Measurements from ENCODE around the gene TMEM176B.
"Not testable (repeated sequence)": the region's sequence is repeated elsewhere in the genome, so short reads cannot be mapped to it uniquely, and the experiment has no call there.

TMEM176B gene

GRCh38 chr7:150823043-150823442, 22.9 kb upstream of the TMEM176B start:
- no peak for DNase-seq (ENCODE audit: low read depth)

GRCh38 chr7:150820578-150821198, 20.5 kb upstream of the TMEM176B start:
- DNase-seq (ENCODE audit: low read depth) = no peak

GRCh38 chr7:150820148-150820547, 20.0 kb upstream of the TMEM176B start:
- no peak for DNase-seq (ENCODE audit: low read depth)

GRCh38 chr7:150818971-150819370, 18.8 kb upstream of the TMEM176B start:
- DNase-seq (ENCODE audit: low read depth) = no peak

- no peak for DNase-seq (ENCODE audit: low read depth)
Observed at GRCh38 chr7:150814328-150815001, 14.3 kb upstream of the TMEM176B start.

GRCh38 chr7:150807616-150808438, 7.7 kb upstream of the TMEM176B start:
- DNase-seq (ENCODE audit: low read depth) = not testable (repeated sequence)

- no peak for DNase-seq (ENCODE audit: low read depth)
Observed at GRCh38 chr7:150806863-150807262, 6.7 kb upstream of the TMEM176B start.

GRCh38 chr7:150806454-150806853, 6.3 kb upstream of the TMEM176B start:
- DNase-seq (ENCODE audit: low read depth) = no peak

- DNase-seq (ENCODE audit: low read depth) = no peak
Observed at GRCh38 chr7:150805864-150806263, 5.7 kb upstream of the TMEM176B start.

GRCh38 chr7:150804802-150805201, 4.6 kb upstream of the TMEM176B start:
- DNase-seq (ENCODE audit: low read depth) = no peak

- DNase-seq (ENCODE audit: low read depth) = no peak
Observed at GRCh38 chr7:150803161-150803860, 3.1 kb upstream of the TMEM176B start.

- DNase-seq (ENCODE audit: low read depth) = no peak
Observed at GRCh38 chr7:150801946-150802771, 2.0 kb upstream of the TMEM176B start.

GRCh38 chr7:150801242-150801945, 1.2 kb upstream of the TMEM176B start:
- no peak for DNase-seq (ENCODE audit: low read depth)

- DNase-seq (ENCODE audit: low read depth) = no peak
Observed at GRCh38 chr7:150800581-150801241, 547 bp upstream of the TMEM176B start, which contains the start of gene TMEM176A. Gene TMEM176A, plus strand, starts transcription at chr7:150800769. Its CDS starts 782 bp downstream, at chr7:150801551.

- DNase-seq (ENCODE audit: low read depth) = no peak
Observed at GRCh38 chr7:150799156-150799555, 1.0 kb downstream of the TMEM176B start.

- DNase-seq (ENCODE audit: low read depth) = no peak
Observed at GRCh38 chr7:150797661-150798060, 2.5 kb downstream of the TMEM176B start.

GRCh38 chr7:150793569-150794238, 6.5 kb downstream of the TMEM176B start:
- DNase-seq (ENCODE audit: low read depth) = no peak

GRCh38 chr7:150791746-150792452, 8.3 kb downstream of the TMEM176B start:
- no peak for DNase-seq (ENCODE audit: low read depth)

GRCh38 chr7:150791304-150791703, 8.9 kb downstream of the TMEM176B start:
- DNase-seq (ENCODE audit: low read depth) = no peak

Measured in stimulated activated CD8-positive, alpha-beta memory T cell treated with anti-CD3 and anti-CD28 coated beads, Interleukin-15, amount 100 ng/mL, for 24 hours (primary cell).